HG03039 (cell line): Measurements from ENCODE around the gene OTUD7B.

Experiments
- ATAC-seq: cut with Tn5 transposase; IDR thresholded peaks from one replicate; pipeline ENCODE4 v1.9.1; 2021; ENCODE audit warnings: mild to moderate bottlenecking, moderate library complexity; ENCODE audit not compliant: unreplicated experiment

The OTUD7B gene

GRCh38 chr1:149925751-149926150 is 84.8 kb downstream of the OTUD7B start:
- ATAC-seq, result no peak

- no peak for ATAC-seq
These were observed 85.2 kb downstream of the OTUD7B start for GRCh38 chr1:149925345-149925744.

- ATAC-seq, result no peak
These were observed 86.9 kb downstream of the OTUD7B start for GRCh38 chr1:149923626-149924025.

GRCh38 chr1:149917571-149918144 is 92.9 kb downstream of the OTUD7B start, which contains the start of gene SV2A:
TSS of gene SV2A (minus strand) at chr1:149917844. CDS start at chr1:149913840, 4,004 bp downstream.
- no peak for ATAC-seq

- ATAC-seq, result no peak
These were observed 93.7 kb downstream of the OTUD7B start for GRCh38 chr1:149916898-149917252.

GRCh38 chr1:149916193-149916897 is 94.2 kb downstream of the OTUD7B start:
- no peak for ATAC-seq

- no peak for ATAC-seq
These were observed 94.9 kb downstream of the OTUD7B start for GRCh38 chr1:149915429-149916192.

- no peak for ATAC-seq
These were observed 96.0 kb downstream of the OTUD7B start for GRCh38 chr1:149914545-149914944.

- no peak for ATAC-seq
These were observed 103.9 kb downstream of the OTUD7B start for GRCh38 chr1:149906570-149907075.

- no peak for ATAC-seq
These were observed 106.6 kb downstream of the OTUD7B start for GRCh38 chr1:149903836-149904491.

GRCh38 chr1:149899460-149900284 is 110.9 kb downstream of the OTUD7B start, which contains the start of gene BOLA1:
TSS of gene BOLA1 (plus strand) at chr1:149899568. CDS start at chr1:149900060, 492 bp downstream.
- peak; percentile 83 for ATAC-seq

- ATAC-seq, result no peak
These were observed 114.0 kb downstream of the OTUD7B start for GRCh38 chr1:149896575-149896974.

GRCh38 chr1:149888999-149889289 is 121.6 kb downstream of the OTUD7B start:
- no peak for ATAC-seq

GRCh38 chr1:149888247-149888998 is 122.1 kb downstream of the OTUD7B start:
- peak; percentile 22 for ATAC-seq
